ENCODE data around the gene KIF26A. TPM values are rescaled to one million over a fixed set of nuclear protein-coding genes. Genes with fewer than 3 reads are reported as not detected.
A peak's percentile ranks its signal among the peaks of the same experiment; 100 is the strongest.

The KIF26A gene
- total RNA-seq, 1 experiment from 2014 or later, result not detected

- DNase-seq (ENCODE audit: low spot score), result no peak
These were observed 37.2 kb upstream of the KIF26A start for GRCh38 chr14:104101086-104101621.

- DNase-seq (ENCODE audit: low spot score), result no peak
These were observed 36.6 kb upstream of the KIF26A start for GRCh38 chr14:104101651-104102281.

- DNase-seq (ENCODE audit: low spot score), result no peak
These were observed 36.0 kb upstream of the KIF26A start for GRCh38 chr14:104102282-104102914.

GRCh38 chr14:104103061-104103445 is 35.3 kb upstream of the KIF26A start:
- DNase-seq (ENCODE audit: low spot score), result no peak

GRCh38 chr14:104103446-104104075 is 34.8 kb upstream of the KIF26A start:
- no peak for DNase-seq (ENCODE audit: low spot score)

- no peak for DNase-seq (ENCODE audit: low spot score)
These were observed 34.1 kb upstream of the KIF26A start for GRCh38 chr14:104104076-104104901.

- DNase-seq (ENCODE audit: low spot score), result no peak
These were observed 33.1 kb upstream of the KIF26A start for GRCh38 chr14:104105071-104105821.

GRCh38 chr14:104105822-104106470 is 32.4 kb upstream of the KIF26A start:
- no peak for DNase-seq (ENCODE audit: low spot score)

- DNase-seq (ENCODE audit: low spot score), result no peak
These were observed 31.9 kb upstream of the KIF26A start for GRCh38 chr14:104106471-104106991.

- no peak for DNase-seq (ENCODE audit: low spot score)
These were observed 31.2 kb upstream of the KIF26A start for GRCh38 chr14:104107101-104107581.

GRCh38 chr14:104107611-104108569 is 30.5 kb upstream of the KIF26A start:
- DNase-seq (ENCODE audit: low spot score), result peak; percentile 36

GRCh38 chr14:104108570-104109541 is 29.5 kb upstream of the KIF26A start:
- DNase-seq (ENCODE audit: low spot score), result no peak

GRCh38 chr14:104109731-104110361 is 28.5 kb upstream of the KIF26A start:
- no peak for DNase-seq (ENCODE audit: low spot score)

- no peak for DNase-seq (ENCODE audit: low spot score)
These were observed 27.7 kb upstream of the KIF26A start for GRCh38 chr14:104110491-104111209.

GRCh38 chr14:104111301-104112112 is 26.9 kb upstream of the KIF26A start:
- DNase-seq (ENCODE audit: low spot score), result no peak

GRCh38 chr14:104112113-104112505 is 26.3 kb upstream of the KIF26A start:
- DNase-seq (ENCODE audit: low spot score), result no peak
